ENCODE measurements around the gene GPANK1. TPM values are rescaled to one million over a fixed set of nuclear protein-coding genes. Genes with fewer than 3 reads are reported as not detected.

Gene GPANK1
- total RNA-seq, 1 donor from 2014 or later = 18.0 TPM

GRCh38 chr6:31617010-31617409 lies 47.8 kb downstream of the GPANK1 start:
- peaks cover 16% of the 10 kb centered on the region for H3K4me1 Mint-ChIP-seq (ENCODE audit: low read depth)
- H3K4me3 Mint-ChIP-seq (ENCODE audit: low read depth) = no peak overlapping the region
- H3K27me3 Mint-ChIP-seq = no peaks in the 10 kb centered on the region
- peaks cover under 1% of the 10 kb centered on the region for H3K36me3 Mint-ChIP-seq (ENCODE audit: insufficient read depth)
- no peak for TF ChIP-seq CTCF (IDR thresholded peaks at IDR 0.05; ENCODE audit: unreplicated experiment)
- no peaks in the 10 kb centered on the region for H3K9me3 Mint-ChIP-seq (ENCODE audit: low read depth)
- H3K27ac Mint-ChIP-seq = no peak overlapping the region
- DNase-seq (ENCODE audit: low spot score, unreplicated experiment) = no peak

- Mint-ChIP-seq H3K27me3 (no peaks in the 10 kb centered on the region), H3K27ac (no peak overlapping the region), H3K4me1 (ENCODE audit: low read depth) (peaks cover 11% of the 10 kb centered on the region), H3K36me3 (ENCODE audit: insufficient read depth) (no peaks in the 10 kb centered on the region), H3K4me3 (ENCODE audit: low read depth) (no peak overlapping the region), H3K9me3 (ENCODE audit: low read depth) (no peaks in the 10 kb centered on the region)
- TF ChIP-seq CTCF (IDR thresholded peaks at IDR 0.05; ENCODE audit: unreplicated experiment) = no peak
- DNase-seq (ENCODE audit: low spot score, unreplicated experiment) = no peak
Measured at GRCh38 chr6:31615748-31616147, 49.0 kb downstream of the GPANK1 start.

- Mint-ChIP-seq H3K4me3 (ENCODE audit: low read depth) (no peak within 1 kb of the TSS), H3K27ac (peak within 1 kb of the TSS; percentile 80), H3K36me3 (ENCODE audit: insufficient read depth) (no peaks in the 10 kb centered on the region), H3K4me1 (ENCODE audit: low read depth) (peaks cover 11% of the 10 kb centered on the region), H3K9me3 (ENCODE audit: low read depth) (no peaks in the 10 kb centered on the region), H3K27me3 (no peaks in the 10 kb centered on the region)
- no peak for TF ChIP-seq CTCF (IDR thresholded peaks at IDR 0.05; ENCODE audit: unreplicated experiment)
- no peak for DNase-seq (ENCODE audit: low spot score, unreplicated experiment)
Measured at GRCh38 chr6:31614684-31615578, 49.9 kb downstream of the GPANK1 start, which contains the start of gene AIF1. Gene AIF1 (plus strand): TSS chr6:31615234. CDS start chr6:31615330, 96 bp downstream.

- Mint-ChIP-seq H3K27me3 (no peaks in the 10 kb centered on the region), H3K9me3 (ENCODE audit: low read depth) (no peaks in the 10 kb centered on the region), H3K36me3 (ENCODE audit: insufficient read depth) (no peaks in the 10 kb centered on the region), H3K4me3 (ENCODE audit: low read depth) (no peak overlapping the region), H3K27ac (no peak overlapping the region), H3K4me1 (ENCODE audit: low read depth) (peaks cover 11% of the 10 kb centered on the region)
- no peak for TF ChIP-seq CTCF (IDR thresholded peaks at IDR 0.05; ENCODE audit: unreplicated experiment)
- no peak for DNase-seq (ENCODE audit: low spot score, unreplicated experiment)
Measured at GRCh38 chr6:31614075-31614619, 50.6 kb downstream of the GPANK1 start.

Small RNAs within 50 kb of the gene (microRNA-seq; reads per million reads assigned to microRNA genes)
- gene MIR4646 (ENCODE audit: borderline number of aligned reads, unreplicated experiment) (3.0 reads per million), gene MIR6832 (ENCODE audit: borderline number of aligned reads, unreplicated experiment) (2.4 reads per million)

Other genes starting within 250 kb of the GPANK1 start
- gene MICB, start 166.9 kb downstream of the GPANK1 start, total RNA-seq = 0.43 and 0.95 TPM in 2 replicates
- gene MCCD1, start 136.0 kb downstream of the GPANK1 start, total RNA-seq = not detected in 2 replicates
- gene DDX39B, start 123.0 kb downstream of the GPANK1 start, total RNA-seq = 766 and 810 TPM in 2 replicates
- 1.5 TPM in 2 replicates for gene ATP6V1G2, start 118.4 kb downstream of the GPANK1 start, total RNA-seq
- gene NFKBIL1, start 117.4 kb downstream of the GPANK1 start, total RNA-seq = 26.4 and 28.7 TPM in 2 replicates
- gene LTA, start 92.7 kb downstream of the GPANK1 start, total RNA-seq = not detected in 2 replicates
- not detected in 2 replicates for gene TNF, start 89.4 kb downstream of the GPANK1 start, total RNA-seq
- 0.57 TPM in 1 of 2 replicates, not detected in the other for gene LTB, start 82.6 kb downstream of the GPANK1 start, total RNA-seq
- not detected in 2 replicates for gene LST1, start 78.7 kb downstream of the GPANK1 start, total RNA-seq
- gene NCR3, start 72.0 kb downstream of the GPANK1 start, total RNA-seq = not detected in 2 replicates
- gene AIF1, start 49.8 kb downstream of the GPANK1 start, total RNA-seq = 1.7 and 3.1 TPM in 2 replicates
- gene PRRC2A, start 44.3 kb downstream of the GPANK1 start, total RNA-seq = 272 and 273 TPM in 2 replicates
- 458 and 471 TPM in 2 replicates for gene BAG6, start 12.3 kb downstream of the GPANK1 start, total RNA-seq
- gene APOM, start 9.1 kb downstream of the GPANK1 start, total RNA-seq = 7.1 and 7.5 TPM in 2 replicates
- gene C6orf47, start 4.2 kb downstream of the GPANK1 start, total RNA-seq = 23.6 and 24.1 TPM in 2 replicates
- 163 and 165 TPM in 2 replicates for gene CSNK2B, start 1.1 kb upstream of the GPANK1 start, total RNA-seq
- gene LY6G5B, start 5.0 kb upstream of the GPANK1 start, total RNA-seq = 24.8 and 30.6 TPM in 2 replicates
- gene LY6G5C, start 16.1 kb upstream of the GPANK1 start, total RNA-seq = 4.4 and 6.5 TPM in 2 replicates
- 93.0 and 96.9 TPM in 2 replicates for gene ABHD16A, start 38.3 kb upstream of the GPANK1 start, total RNA-seq
- gene LY6G6F, start 41.9 kb upstream of the GPANK1 start, total RNA-seq = not detected in 2 replicates
- not detected in 2 replicates for gene LY6G6D, start 50.4 kb upstream of the GPANK1 start, total RNA-seq
- gene LY6G6C, start 56.7 kb upstream of the GPANK1 start, total RNA-seq = 0.60 and 1.3 TPM in 2 replicates
- gene MPIG6B, start 58.4 kb upstream of the GPANK1 start, total RNA-seq = not detected in 2 replicates
- gene DDAH2, start 64.3 kb upstream of the GPANK1 start, total RNA-seq = 218 and 233 TPM in 2 replicates
- 275 and 286 TPM in 2 replicates for gene CLIC1, start 71.5 kb upstream of the GPANK1 start, total RNA-seq
- 45.0 and 51.3 TPM in 2 replicates for gene MSH5, start 75.0 kb upstream of the GPANK1 start, total RNA-seq
- gene SAPCD1, start 97.7 kb upstream of the GPANK1 start, total RNA-seq = 8.6 and 11.9 TPM in 2 replicates
- gene VWA7, start 112.3 kb upstream of the GPANK1 start, total RNA-seq = 9.5 and 11.6 TPM in 2 replicates
- gene VARS1, start 130.8 kb upstream of the GPANK1 start, total RNA-seq = 85.6 and 92.6 TPM in 2 replicates
- 80.4 and 82.9 TPM in 2 replicates for gene LSM2, start 142.0 kb upstream of the GPANK1 start, total RNA-seq
- gene HSPA1L, start 150.3 kb upstream of the GPANK1 start, total RNA-seq = 2.4 and 2.5 TPM in 2 replicates
- 52.5 and 56.6 TPM in 2 replicates for gene HSPA1A, start 150.5 kb upstream of the GPANK1 start, total RNA-seq
- gene HSPA1B, start 162.7 kb upstream of the GPANK1 start, total RNA-seq = 152 and 165 TPM in 2 replicates
- gene NEU1, start 197.8 kb upstream of the GPANK1 start, total RNA-seq = 52.4 and 57.4 TPM in 2 replicates
- 17.5 and 19.1 TPM in 2 replicates for gene SLC44A4, start 214.0 kb upstream of the GPANK1 start, total RNA-seq
- gene EHMT2, start 232.7 kb upstream of the GPANK1 start, total RNA-seq = 161 and 175 TPM in 2 replicates
- gene ZBTB12, start 237.1 kb upstream of the GPANK1 start, total RNA-seq = 47.1 and 55.5 TPM in 2 replicates